NCI-H187 treated with DMSO at 0.1 percent for 48 hours (cell line): ENCODE measurements around the gene ADISSP.

Experiments
- DNase-seq: peaks from one replicate; lab custom pipeline; 2025; lab: John Stamatoyannopoulos, UW

Gene ADISSP

DNA sequence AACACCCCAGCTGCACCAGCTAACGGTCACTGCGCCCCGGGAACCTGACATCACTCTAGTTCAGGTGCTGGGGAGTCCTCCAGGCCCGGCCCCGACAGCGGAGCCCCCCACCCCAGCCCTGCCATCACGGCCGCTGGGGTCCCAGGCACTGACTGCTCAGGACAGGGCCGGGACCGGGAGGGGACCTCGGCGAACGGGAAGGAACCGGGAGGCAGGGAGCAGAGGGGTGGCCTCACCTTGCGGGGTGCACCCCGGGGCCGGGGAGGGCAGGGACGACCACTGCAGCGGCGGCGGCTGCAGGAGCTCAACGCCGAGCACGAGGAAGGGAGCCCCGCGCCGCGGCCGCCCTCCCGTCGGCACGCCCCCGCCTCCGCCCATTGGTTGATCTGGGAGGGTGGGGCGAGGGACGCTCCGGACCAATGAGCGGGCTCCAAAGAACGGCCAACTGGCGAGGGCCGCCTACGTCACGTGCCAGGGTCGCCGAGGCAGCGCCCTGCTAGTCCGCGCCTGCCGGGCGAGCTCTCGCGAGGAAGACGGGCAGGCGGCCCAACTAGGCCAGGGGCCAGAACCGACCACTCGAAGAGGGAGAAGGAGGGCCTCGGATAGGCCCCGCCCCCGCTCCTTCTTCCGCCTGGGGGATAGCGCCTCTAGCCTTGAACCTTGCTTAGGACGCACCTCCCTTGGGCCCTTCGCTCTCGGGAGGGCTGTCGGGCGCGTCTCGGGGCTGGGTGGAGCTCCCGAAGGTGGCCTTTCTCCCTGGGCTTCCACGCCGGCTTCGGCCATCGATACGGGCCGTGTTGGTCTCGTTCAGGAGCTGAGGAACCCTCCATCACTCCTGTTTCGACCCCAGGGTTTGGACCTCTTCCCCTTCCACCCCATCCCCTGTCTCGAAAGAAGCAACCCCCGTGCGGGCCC lies at the start of gene ADISSP:
ADISSP (minus strand) TSS at position 327 of the 915 bp plus-strand sequence. CDS start 7,653 bp downstream, outside the sequence.
- DNase-seq = peak; percentile 93

DNA sequence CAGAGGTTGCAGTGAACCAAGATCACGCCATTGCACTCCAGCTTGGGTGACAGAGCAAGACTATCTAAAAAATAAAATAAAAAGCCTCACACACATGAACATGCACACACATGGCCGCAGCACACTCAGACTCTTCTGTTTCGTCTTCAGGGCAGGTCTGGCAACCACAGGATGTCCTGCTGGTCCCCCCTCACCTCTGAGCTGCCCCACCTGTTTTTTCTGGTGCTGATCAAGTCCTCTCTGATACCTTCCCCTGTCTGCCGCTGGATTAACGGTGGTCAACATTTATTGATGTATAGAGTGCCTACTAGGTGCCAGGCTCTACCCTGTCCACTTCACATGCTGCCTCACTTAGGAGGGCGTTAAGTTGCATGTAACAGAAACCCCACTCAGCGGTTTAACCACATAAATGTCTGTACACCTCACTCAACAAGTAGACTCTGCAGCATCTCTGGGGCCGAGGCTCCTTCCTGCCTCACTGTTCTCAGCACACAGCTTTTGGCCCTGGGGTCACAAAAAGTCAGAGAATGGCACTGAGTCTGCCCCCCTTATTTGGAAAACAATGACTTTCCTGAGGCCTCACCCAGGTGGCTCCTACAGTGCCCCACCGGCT lies 48.3 kb upstream of the ADISSP start:
- no peak for DNase-seq

DNA sequence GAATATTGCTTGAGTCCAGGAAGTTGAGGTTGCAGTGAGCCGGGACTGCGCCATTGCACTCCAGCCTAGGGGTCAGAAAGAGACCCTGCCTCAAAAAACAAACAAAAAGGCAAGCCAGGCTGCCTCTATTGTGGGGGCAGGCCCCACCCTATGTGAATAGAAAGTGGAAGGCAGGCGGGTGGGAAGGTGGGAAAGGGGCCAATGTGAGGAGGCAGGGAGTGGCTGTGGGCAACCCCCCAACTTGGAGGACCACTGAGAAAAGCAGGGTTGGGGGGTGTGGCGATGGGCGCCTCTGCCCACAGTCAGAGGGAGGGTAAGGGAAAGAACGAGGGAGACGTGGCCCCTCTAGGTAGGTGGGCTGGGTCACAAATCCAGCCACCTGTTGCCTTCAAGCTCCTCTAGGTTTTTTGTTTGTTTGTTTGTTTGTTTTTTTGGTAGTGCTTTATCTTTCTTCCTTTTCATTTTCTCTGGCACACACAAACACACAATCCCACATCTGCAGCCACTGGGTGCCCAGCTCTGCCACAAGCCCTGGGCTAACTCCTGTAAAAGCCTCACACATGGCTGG lies 47.5 kb upstream of the ADISSP start:
- no peak for DNase-seq

DNA sequence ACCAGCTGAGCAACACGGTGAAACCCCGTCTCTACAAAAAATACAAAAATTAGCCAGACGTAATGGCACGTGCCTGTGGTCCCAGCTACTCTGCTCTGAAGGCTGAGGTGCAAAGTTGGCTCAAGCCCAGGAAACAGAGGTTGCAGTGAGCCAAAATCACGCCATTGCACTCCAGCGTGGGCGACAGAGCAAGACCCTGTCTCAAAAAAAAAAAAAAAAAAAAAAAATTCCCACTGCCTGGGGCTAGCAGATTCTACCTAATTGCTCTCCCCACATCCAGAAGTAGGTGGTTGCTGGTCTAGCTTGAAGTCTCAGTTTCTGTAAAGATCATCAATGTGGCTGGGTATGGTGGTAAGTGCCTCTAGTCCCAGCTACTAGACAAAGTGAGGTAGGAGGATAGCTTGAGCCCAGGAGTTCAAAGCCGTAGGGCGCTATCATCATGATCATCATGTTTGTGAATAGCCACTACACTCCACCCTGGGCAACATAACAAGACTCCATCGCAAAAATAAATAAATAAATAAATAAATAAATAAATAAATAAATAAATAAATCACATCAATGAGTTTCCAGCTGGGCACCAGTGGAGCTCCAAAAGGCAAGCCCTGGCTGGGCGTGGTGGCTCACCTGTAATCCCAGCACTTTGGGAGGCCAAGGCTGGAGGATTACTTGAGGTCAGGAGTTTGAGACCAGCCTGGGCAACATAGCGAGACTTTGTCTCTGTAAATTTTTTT lies 46.5 kb upstream of the ADISSP start:
- no peak for DNase-seq

DNA sequence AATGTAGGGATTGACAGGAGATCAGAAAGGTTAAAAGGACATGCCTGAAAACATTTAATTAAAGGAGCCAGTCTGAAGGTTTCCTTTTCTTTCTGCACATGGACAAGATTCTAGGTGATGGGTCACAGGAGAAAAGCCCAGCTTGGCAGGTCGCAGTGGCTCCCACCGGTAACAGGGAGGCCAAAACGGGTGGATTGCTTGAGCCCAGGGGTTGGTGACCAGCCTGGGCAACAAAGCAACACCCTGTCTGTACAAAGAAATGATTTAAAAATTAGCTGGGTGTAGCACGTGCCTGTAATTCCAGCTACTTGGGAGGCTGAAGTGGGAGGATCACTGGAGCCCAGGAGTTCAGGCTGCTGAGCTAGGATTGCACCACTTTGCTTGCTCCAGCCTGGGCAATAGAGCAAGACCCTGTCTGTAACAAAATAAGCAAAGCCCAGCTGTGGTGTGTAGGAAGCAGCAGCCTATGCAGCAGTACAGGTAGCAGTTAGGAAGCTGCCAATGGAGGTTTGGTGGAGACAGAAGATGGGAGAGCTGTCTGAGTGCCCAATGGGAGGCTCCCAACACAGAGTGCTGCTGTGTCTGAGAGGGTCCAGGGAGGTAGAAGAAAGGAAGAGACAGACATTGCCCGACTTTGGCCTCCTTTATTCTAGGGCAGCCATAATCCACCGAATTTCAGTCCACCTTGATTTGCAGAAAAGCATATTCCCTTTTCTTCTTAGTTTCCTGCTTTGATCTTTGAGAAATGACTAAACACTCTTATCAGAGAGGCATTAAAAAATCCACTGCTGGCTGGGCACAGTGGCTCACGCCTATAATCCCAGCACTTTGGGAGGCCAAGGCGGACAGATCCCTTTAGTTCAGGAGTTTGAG lies 45.7 kb upstream of the ADISSP start:
- DNase-seq = no peak

DNA sequence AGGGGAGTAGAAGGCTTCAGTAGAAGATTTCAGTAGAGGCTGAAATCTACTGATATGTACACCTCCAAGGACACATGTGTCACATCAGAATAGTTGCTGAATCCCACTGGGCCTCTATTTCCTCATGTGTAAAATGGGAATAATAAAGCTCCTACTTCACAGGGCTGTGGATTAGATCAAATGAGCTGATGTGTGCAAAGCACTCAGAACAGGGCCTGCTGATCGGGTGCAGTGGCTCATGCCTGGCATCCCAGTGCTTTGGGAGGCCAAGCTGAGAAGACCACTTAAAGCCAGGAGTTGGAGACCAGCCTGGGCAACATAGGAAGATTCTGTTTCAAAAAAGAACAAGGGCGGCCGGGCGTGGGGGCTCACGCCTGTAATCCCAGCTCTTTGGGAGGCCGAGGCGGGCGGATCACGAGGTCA lies 44.7 kb upstream of the ADISSP start:
- no peak for DNase-seq

DNA sequence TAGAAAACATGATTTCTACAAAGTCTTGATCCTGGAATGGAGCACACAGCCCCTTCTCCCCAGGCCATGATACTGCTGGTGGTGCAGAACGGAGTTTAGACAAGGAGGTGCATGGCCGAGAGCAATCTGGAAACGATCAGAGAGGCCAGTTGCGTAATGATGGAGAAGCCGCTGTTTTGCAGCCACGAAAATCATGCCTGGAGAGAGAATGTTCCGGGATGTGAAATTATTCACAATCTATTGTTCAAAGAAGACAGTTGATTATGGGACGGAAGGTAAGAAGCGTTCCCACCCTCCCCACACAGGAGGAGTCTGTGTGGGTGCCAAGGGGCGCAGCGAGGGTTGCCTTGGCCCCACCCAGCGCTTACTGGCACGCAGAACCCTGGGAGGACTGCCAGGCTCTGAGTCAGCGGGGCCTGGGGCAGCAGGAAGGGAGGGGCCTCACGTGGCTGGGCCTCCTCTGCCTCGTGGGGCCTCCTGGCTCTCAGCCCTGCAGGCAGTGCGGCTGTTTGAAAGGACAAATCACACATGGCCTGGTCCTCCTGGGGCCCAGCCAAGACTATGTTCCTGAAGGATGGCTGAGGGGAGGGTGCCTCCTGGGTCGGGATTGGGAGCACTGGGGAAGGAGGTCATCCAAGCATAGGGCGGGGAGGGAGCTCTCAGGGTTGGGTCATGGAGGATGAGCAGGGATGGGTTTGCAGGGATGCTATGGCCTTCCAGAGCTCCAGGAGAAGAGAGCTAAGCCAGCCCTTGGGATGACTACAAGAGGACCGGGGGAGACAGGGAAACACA lies 44.1 kb upstream of the ADISSP start:
- DNase-seq = no peak

DNA sequence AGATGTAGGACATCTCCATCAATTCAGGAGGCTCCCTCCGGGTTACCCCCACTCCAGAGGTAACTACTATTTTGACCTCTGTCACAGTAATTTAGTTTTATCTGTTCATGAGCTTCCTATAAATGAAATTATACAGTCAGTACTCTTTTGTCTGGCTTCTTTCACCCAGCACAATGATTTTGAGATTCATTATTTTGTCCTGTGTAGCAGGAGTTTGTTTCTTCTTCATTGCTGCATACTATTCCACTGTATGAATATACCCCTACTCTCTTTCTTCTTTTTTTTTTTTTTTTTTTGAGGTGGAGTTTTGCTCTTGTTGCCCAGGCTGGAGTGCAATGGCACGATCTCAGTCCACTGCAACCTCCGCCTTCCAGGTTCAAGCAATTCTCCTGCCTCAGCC lies 41.0 kb upstream of the ADISSP start:
- DNase-seq = no peak

DNA sequence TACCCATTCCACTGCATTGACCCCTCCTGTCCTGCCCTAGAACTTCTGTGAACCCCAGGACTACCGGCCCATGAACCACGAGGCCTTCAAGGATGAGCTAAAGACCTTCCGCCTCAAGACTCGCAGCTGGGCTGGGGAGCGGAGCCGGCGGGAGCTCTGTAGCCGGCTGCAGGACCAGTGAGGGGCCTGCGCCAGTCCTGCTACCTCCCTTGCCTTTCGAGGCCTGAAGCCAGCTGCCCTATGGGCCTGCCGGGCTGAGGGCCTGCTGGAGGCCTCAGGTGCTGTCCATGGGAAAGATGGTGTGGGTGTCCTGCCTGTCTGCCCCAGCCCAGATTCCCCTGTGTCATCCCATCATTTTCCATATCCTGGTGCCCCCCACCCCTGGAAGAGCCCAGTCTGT lies 37.2 kb upstream of the ADISSP start:
- DNase-seq = no peak

DNA sequence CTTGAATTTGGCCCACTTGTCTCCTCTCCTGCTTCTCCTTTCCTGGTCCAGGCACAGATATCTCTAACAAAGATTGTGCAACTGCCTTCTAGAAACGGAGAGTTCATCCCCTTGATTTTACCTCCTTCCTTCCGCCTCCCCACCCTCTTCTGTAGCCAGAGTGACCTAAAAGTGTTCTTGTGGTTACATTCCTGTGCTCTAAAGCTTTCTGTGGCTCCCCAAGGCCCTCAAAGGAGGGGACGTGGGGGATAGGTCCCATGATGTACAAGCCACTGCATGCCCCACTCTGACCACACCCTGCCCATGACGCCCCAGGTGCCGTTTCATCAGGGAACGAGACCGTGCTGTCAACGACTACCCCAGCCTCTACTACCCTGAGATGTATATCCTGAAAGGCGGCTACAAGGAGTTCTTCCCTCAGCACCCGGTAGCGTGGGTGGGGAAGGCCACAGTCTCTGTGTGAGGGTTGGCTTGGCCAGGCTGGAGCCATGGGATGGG lies 36.8 kb upstream of the ADISSP start:
- no peak for DNase-seq

DNA sequence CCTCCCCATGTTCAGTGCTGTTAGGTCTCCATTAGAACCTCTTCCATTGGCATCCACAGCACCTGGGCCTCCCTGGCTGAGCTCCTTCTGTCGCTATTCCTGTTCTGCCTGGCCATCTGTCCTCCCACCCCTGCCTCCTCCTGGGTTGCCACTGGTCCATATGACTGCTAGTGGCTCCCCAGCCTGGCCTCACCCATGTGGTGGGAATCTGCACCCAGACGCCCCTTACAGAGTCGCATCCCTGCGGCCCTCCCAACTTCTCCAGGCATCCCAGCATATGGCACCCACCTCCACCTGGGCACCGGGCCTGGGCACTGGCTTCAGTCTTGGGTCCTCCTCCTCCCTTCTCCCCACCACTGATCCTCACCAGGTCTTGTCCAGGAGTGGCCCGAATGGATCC lies 36.3 kb upstream of the ADISSP start:
- no peak for DNase-seq

DNA sequence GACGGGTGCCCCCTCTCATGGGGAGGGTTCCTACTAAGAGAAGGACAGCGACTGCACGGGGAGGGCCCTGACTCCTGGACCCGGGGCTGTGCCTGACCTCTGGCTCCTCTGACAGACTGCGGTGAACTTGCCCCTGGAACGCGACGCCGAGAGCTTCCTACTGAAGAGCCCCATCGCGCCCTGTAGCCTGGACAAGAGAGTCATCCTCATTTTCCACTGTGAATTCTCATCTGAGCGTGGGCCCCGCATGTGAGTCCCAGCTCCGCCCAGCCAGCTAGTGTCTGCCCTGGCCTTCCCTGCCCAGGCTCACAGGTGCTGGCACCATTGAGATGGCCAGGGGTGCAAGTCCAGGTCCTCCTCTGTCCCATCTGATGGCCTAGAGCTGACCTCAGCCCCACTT lies 35.7 kb upstream of the ADISSP start:
- DNase-seq = no peak

DNA sequence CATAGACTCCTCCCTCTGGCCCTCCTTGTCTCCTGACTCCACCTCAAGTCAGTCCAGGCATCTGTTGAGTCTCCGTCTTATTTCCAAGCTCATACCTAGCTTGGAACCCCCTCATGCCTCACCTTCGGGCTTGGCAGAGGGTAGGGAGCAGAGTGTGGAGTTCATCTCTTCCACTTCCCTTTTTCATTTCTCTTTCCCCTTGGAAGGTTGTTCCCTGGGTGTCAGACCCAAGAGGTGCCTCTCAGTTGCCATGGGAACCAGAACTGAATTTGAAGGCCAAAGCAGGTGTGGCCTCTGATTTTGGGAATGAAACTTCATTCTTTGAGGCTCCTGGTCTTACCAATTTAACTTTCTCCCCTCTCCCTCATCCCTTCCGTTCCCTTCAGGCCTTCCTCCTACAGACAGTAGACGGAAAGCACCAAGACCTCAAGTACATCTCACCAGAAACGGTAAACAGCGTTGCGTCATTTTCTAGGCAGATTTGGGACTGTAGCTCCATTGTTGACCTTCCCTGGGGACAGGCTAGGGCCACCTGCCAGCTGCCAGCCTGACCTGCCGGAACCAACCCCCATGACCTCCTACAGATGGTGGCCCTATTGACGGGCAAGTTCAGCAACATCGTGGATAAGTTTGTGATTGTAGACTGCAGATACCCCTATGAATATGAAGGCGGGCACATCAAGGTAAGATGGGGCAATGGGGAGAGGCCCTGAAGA lies 35.1 kb upstream of the ADISSP start:
- DNase-seq = no peak

DNA sequence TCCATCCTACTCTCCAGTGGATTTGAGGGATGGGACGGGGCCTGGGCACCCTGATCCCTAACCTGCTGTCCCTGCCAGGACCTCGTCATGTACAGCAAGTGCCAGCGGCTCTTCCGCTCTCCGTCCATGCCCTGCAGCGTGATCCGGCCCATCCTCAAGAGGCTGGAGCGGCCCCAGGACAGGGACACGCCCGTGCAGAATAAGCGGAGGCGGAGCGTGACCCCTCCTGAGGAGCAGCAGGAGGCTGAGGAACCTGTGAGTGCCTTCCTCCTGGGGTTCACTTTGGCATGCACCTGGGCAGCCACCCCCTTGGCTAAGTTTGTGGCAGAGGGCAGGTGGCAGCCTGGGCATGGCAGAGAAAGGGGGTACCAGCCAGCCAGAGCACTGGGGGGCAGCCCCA lies 34.3 kb upstream of the ADISSP start:
- no peak for DNase-seq

DNA sequence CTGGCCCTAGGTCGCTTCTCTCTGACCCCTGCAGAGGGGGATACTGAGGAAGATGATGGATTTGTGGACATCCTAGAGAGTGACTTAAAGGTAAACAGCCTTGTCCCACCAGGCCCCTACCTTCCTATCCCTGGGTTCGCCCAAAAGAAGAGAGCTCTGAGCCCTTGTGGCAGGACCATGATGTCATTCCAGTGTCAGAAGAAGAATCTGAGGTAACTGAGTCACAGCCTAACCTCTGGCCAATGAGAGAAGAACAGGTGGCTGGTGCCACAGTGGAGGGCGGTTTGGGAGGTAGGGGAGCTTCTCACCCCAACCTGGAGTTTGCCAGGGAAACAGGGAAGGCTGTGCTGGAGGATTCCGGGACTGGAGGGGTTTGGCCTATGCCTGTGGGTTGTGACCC lies 33.7 kb upstream of the ADISSP start:
- DNase-seq = no peak

DNA sequence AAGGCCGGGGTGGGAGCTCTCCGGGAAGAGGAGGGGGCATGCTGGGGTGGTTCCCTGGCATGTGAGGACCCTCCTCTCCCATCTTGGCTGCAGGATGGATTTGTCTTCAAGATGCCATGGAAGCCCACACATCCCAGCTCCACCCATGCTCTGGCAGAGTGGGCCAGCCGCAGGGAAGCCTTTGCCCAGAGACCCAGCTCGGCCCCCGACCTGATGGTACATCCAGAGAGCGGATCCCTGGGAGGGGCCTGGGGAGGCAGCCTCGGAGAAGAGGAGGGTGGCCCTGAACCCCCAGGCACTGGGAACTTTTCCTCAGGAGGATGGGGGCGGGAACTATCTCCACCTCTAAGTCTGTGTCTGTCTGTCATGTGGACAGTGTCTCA lies 33.3 kb upstream of the ADISSP start:
- DNase-seq = no peak

DNA sequence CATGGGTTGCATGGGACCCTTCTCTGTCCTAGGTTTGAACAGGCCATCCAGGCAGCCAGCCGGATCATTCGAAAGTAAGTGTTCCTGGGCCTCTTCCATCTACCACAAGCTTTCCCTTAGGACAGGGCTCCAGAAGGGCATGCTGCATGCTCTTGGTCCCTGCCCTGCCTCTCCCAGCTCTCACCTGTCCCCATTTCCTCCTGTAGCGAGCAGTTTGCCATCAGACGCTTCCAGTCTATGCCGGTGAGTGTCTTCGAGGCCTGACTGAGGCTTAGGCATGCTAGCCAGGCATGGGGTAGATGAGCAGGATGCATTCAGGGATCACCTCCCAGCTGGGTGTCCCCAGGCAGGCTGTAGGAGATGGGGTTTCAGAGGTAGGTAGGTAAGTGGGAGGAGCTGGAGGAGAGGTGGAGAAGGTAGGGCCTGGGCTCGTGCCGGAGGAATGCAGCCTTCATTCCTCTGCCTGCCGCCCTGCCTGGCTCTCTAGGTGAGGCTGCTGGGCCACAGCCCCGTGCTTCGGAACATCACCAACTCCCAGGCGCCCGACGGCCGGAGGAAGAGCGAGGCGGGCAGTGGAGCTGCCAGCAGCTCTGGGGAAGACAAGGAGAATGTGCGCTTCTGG lies 32.8 kb upstream of the ADISSP start:
- DNase-seq = no peak

DNA sequence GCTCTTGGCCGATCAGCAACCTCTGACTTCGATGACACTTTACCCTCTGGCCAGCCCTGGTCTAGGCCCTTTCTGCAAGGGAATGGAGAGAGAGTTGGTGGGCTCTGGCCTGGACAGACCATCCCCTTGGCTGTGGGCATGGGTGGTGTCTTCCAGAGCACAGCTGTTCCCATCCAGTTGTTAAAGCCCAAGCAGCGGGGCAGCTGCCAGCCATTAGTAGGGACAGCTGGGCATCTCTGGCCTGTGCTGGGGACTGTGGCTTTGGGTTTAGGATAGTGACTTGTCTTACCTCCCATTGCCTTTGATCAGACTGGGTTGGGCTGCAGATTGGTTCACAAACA lies 31.3 kb upstream of the ADISSP start:
- DNase-seq = no peak

DNA sequence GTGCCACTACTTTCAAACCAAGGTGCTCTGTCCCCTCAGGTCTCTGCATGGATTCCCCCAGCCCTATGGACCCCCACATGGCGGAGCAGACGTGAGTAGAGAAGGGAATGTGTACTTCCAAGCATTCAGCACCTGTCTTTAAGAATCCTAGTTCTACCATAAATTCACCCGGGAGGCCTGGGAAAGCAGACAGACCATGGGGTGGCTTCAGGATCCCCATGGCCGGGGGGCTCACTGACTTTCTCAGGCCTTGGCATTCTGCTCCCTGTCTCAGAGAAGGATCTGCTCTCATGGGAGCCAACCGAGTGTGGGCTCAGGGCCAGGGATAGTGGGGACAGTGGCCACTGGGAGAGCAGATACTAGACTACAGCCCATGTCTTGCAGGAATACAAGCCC lies 30.8 kb upstream of the ADISSP start:
- no peak for DNase-seq
